NK-92 treated with Interleukin-12 subunit alpha and Interleukin-12 subunit beta, amount 100 ng/mL, for 24 hours (cell line): ENCODE data around the gene RBM34.

Experiments used
- DNase-seq: peaks from one replicate; lab custom pipeline; 2025; lab: John Stamatoyannopoulos, UW

RBM34 gene

GRCh38 chr1:235156265-235156664 lies 4.8 kb downstream of the RBM34 start:
- DNase-seq: no peak

- no peak for DNase-seq
Observed at GRCh38 chr1:235152235-235152634, 8.8 kb downstream of the RBM34 start.

GRCh38 chr1:235151033-235151432 lies 10.0 kb downstream of the RBM34 start:
- no peak for DNase-seq

- DNase-seq: no peak
Observed at GRCh38 chr1:235149824-235150223, 11.2 kb downstream of the RBM34 start.

- no peak for DNase-seq
Observed at GRCh38 chr1:235147269-235147668, 13.8 kb downstream of the RBM34 start.

GRCh38 chr1:235145639-235146038 lies 15.4 kb downstream of the RBM34 start:
- no peak for DNase-seq

GRCh38 chr1:235142991-235143390 lies 18.1 kb downstream of the RBM34 start:
- no peak for DNase-seq

GRCh38 chr1:235139315-235139714 lies 21.7 kb downstream of the RBM34 start:
- no peak for DNase-seq

GRCh38 chr1:235138821-235139220 lies 22.2 kb downstream of the RBM34 start:
- no peak for DNase-seq

GRCh38 chr1:235136111-235136510 lies 24.9 kb downstream of the RBM34 start:
- no peak for DNase-seq

- DNase-seq: no peak
Observed at GRCh38 chr1:235134171-235134570, 26.9 kb downstream of the RBM34 start.

- no peak for DNase-seq
Observed at GRCh38 chr1:235133086-235133485, 28.0 kb downstream of the RBM34 start.

GRCh38 chr1:235131961-235132360 lies 29.1 kb downstream of the RBM34 start:
- no peak for DNase-seq

- DNase-seq: no peak
Observed at GRCh38 chr1:235130766-235131270, 30.2 kb downstream of the RBM34 start.

GRCh38 chr1:235129774-235130570 lies 31.1 kb downstream of the RBM34 start:
- no peak for DNase-seq

GRCh38 chr1:235128456-235129328 lies 32.4 kb downstream of the RBM34 start, which contains the start of gene TOMM20:
TOMM20 (minus strand) TSS chr1:235128837; CDS start chr1:235128715, 122 bp downstream.
- peak; percentile 90 for DNase-seq

- no peak for DNase-seq
Observed at GRCh38 chr1:235127732-235128455, 33.2 kb downstream of the RBM34 start.

GRCh38 chr1:235127203-235127602 lies 33.8 kb downstream of the RBM34 start:
- no peak for DNase-seq

- no peak for DNase-seq
Observed at GRCh38 chr1:235124665-235125064, 36.4 kb downstream of the RBM34 start.

GRCh38 chr1:235124111-235124510 lies 36.9 kb downstream of the RBM34 start:
- no peak for DNase-seq

GRCh38 chr1:235122348-235122747 lies 38.7 kb downstream of the RBM34 start:
- no peak for DNase-seq
